Calu3 (cell line): ENCODE data around the gene OR52M1. TPM values are rescaled to one million over a fixed set of nuclear protein-coding genes. Genes with fewer than 3 reads are reported as not detected.

Experiments
- BruUV-seq: library from RNA; stranded (reverse); fragments of 400-500 nt; replicated peaks from 2 replicates; lab custom pipeline; 2021; lab: Mats Ljungman, UMichigan
- CTCF ChIA-PET: fragments of 300-600 bp; sonication (Branson Sonifier 250); formaldehyde crosslinking; loops from one replicate; lab custom pipeline; 2022; ENCODE audit warnings: antibody characterized with exemption; lab: Charles Lee
- DNase-seq: peaks from one replicate; pipeline ENCODE4 v3.0.0; 2022
- H3K27ac Mint-ChIP-seq: one replicate; pipeline ENCODE4 v1.8.0; 2022; ENCODE audit warnings: mixed read lengths; ENCODE audit not compliant: unreplicated experiment
- H3K27me3 Mint-ChIP-seq: one replicate; pipeline ENCODE4 v1.8.0; 2022; ENCODE audit warnings: mixed read lengths; ENCODE audit not compliant: unreplicated experiment
- H3K36me3 Mint-ChIP-seq: one replicate; pipeline ENCODE4 v1.8.0; 2022; ENCODE audit warnings: mild to moderate bottlenecking, moderate library complexity, mixed read lengths; ENCODE audit not compliant: insufficient read depth, unreplicated experiment
- H3K4me1 Mint-ChIP-seq: one replicate; pipeline ENCODE4 v1.8.0; 2022; ENCODE audit warnings: mild to moderate bottlenecking, low read depth, mixed read lengths; ENCODE audit not compliant: unreplicated experiment
- H3K4me3 Mint-ChIP-seq: one replicate; pipeline ENCODE4 v1.8.0; 2022; ENCODE audit warnings: mild to moderate bottlenecking, low read depth, moderate library complexity, mixed read lengths; ENCODE audit not compliant: unreplicated experiment
- H3K9me3 Mint-ChIP-seq: one replicate; pipeline ENCODE4 v1.8.0; 2022; ENCODE audit warnings: low read depth, mixed read lengths; ENCODE audit not compliant: unreplicated experiment
- intact Hi-C: fragments of 100-400 bp; cut with micrococcal nuclease; formaldehyde crosslinking; loops from one replicate; pipeline ENCODE4 v1.10.0; 2022; ENCODE audit not compliant: unreplicated experiment
- total RNA-seq: library from RNA; stranded (reverse); gene quantifications from 2 replicates; pipeline ENCODE4 v1.2.3, GENCODE V29; 2022
- TF ChIP-seq, protein P1 (sequence below): fragments of 200-600 bp; IDR thresholded peaks from one replicate; pipeline ENCODE4 v1.8.0; 2022; ENCODE audit warnings: antibody characterized with exemption; ENCODE audit not compliant: unreplicated experiment

OR52M1 gene
- total RNA-seq, 1 experiment from 2014 or later = not detected

DNA sequence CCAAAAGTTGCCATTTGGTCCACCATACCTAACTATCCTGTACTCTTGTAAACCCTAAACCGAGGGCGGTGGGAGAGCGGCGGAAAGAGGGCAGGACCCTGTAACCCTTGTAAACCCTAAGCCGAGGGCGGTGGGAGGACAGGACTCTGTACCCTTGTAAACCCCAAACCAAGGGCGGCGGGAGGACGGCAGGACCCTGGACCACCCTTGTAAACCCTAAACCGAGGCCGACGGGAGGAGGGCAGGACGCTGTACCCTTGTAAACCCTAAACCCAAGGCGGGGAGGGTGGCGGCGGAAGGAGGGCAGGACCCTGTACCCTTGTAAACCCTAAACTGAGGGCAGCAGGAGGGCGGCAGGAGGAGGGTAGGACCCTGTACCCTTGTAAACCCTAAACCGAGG lies 24.1 kb downstream of the OR52M1 start:
- intact Hi-C loops = no loop called here
- Mint-ChIP-seq H3K27ac (no peak overlapping the region), H3K27me3 (peaks cover 34% of the 10 kb centered on the region), H3K4me1 (no peaks in the 10 kb centered on the region), H3K4me3 (no peak overlapping the region), H3K9me3 (peaks cover 4% of the 10 kb centered on the region), H3K36me3 (no peaks in the 10 kb centered on the region)
- no peak for DNase-seq
- no TSS peak for BruUV-seq
- TF ChIP-seq, protein P1, sequence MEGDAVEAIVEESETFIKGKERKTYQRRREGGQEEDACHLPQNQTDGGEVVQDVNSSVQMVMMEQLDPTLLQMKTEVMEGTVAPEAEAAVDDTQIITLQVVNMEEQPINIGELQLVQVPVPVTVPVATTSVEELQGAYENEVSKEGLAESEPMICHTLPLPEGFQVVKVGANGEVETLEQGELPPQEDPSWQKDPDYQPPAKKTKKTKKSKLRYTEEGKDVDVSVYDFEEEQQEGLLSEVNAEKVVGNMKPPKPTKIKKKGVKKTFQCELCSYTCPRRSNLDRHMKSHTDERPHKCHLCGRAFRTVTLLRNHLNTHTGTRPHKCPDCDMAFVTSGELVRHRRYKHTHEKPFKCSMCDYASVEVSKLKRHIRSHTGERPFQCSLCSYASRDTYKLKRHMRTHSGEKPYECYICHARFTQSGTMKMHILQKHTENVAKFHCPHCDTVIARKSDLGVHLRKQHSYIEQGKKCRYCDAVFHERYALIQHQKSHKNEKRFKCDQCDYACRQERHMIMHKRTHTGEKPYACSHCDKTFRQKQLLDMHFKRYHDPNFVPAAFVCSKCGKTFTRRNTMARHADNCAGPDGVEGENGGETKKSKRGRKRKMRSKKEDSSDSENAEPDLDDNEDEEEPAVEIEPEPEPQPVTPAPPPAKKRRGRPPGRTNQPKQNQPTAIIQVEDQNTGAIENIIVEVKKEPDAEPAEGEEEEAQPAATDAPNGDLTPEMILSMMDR = no peak
- CTCF ChIA-PET = no interaction called here

DNA sequence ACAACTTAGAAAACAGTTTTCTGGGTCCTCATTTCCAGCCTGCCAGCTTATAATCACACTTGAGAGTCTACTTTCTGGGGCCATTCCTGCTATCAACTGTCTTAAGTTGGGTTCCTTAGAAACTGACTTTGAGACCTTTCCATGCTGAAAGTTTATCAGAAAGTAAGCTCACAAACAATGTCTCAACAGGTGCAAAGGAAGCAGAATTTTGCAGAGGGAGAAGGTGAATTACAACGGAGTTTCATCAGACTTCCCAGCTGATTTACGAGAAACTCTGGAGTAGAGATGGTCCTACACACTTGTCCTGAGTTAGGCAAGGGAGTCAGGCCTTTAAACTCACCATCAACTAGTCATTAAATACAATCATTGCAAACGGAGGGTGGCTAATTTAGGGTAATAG lies 31.9 kb downstream of the OR52M1 start:
- CTCF ChIA-PET = interaction anchor here (0.6 kb wide), 1 partner anchor 196 kb away, joined by 3 read pairs; no protein-coding TSS in a partner anchor
- Mint-ChIP-seq H3K27me3 (peaks cover 44% of the 10 kb centered on the region), H3K4me1 (no peaks in the 10 kb centered on the region), H3K9me3 (no peaks in the 10 kb centered on the region), H3K36me3 (no peaks in the 10 kb centered on the region), H3K4me3 (no peak overlapping the region), H3K27ac (no peak overlapping the region)
- DNase-seq = no peak
- intact Hi-C loops = no loop called here
- TF ChIP-seq, protein P1 = no peak
- no TSS peak for BruUV-seq

DNA sequence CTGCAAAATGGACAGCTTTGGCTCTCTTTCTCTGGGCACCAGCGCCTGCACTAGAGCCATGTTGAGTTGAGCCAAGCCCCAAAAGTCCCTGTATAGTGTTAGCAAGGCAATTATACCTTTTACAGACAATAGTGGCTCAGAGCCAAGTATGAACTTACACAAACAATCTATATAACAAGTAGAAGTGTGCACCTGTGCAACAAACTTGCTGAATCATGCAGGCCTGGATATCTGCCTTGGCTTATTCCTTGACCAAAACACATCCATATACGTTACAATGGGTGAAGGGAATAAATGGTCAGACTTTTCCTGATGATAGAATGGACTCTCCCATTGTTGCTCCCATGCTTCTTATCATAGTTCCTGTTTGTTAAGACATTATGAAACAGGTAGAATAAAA lies 32.8 kb downstream of the OR52M1 start:
- DNase-seq = no peak
- H3K27ac Mint-ChIP-seq = no peak overlapping the region

DNA sequence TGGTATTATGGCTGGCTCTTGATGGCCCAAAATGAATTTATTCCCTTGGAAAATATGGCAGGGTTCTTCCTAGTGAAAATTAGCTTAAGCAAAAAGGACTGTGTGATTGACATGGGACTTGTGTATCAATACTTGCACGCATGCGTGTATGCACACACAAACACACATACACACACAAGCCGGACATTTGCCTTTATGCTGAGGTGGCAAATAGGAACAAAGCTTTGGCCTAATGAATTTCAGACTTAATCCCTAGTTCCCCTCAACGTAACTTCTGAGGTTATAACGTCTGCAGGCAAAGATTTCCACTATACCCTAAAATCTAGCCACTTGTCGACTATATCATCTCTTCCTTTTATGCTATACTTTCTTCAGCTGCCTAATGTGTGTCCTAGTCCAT lies 33.6 kb downstream of the OR52M1 start:
- H3K27ac Mint-ChIP-seq = no peak overlapping the region
- no peaks in the 10 kb centered on the region for H3K4me1 Mint-ChIP-seq
- H3K27me3 Mint-ChIP-seq = peaks cover 50% of the 10 kb centered on the region
- no peak for DNase-seq
- CTCF ChIA-PET = no interaction called here
- no peak overlapping the region for H3K4me3 Mint-ChIP-seq
- no peaks in the 10 kb centered on the region for H3K9me3 Mint-ChIP-seq
- no TSS peak for BruUV-seq
- H3K36me3 Mint-ChIP-seq = no peaks in the 10 kb centered on the region
- TF ChIP-seq, protein P1 = no peak
- intact Hi-C loops = no loop called here

More for the DNA sequence above, 32.8 kb downstream of the OR52M1 start:
- Mint-ChIP-seq H3K4me1 (no peaks in the 10 kb centered on the region), H3K9me3 (no peaks in the 10 kb centered on the region), H3K36me3 (no peaks in the 10 kb centered on the region), H3K27me3 (peaks cover 44% of the 10 kb centered on the region), H3K4me3 (no peak overlapping the region)
- TF ChIP-seq, protein P1 = no peak
- intact Hi-C loops = no loop called here
- CTCF ChIA-PET = no interaction called here
- BruUV-seq = no TSS peak
